Measurements from ENCODE around the gene APIP. TPM values are rescaled to one million over a fixed set of nuclear protein-coding genes. Genes with fewer than 3 reads are reported as not detected.
A peak's percentile ranks its signal among the peaks of the same experiment; 100 is the strongest.

The APIP gene
- total RNA-seq, 4 donors from 2014 or later, result 16.3 to 31.5 (median 23.2) TPM

GRCh38 chr11:34891611-34892010 lies 24.6 kb downstream of the APIP start:
- Histone ChIP-seq H3K36me3 (peaks cover 0 to 20% (median 0%) of the 10 kb centered on the region in 3 donors), H3K27me3 (no peaks in the 10 kb centered on the region), H3K27ac (no peak overlapping the region), H3K4me3 (no peak overlapping the region), H3K4me1 (peaks cover 0 to 26% (median 2%) of the 10 kb centered on the region in 4 donors), H3K9me3 (no peaks in the 10 kb centered on the region)
- 35 to 36% methylated on average over 3 of the region's 3 CpGs for WGBS, 2 donors
- TF ChIP-seq EP300 (IDR thresholded peaks at IDR 0.05) (no peak), CTCF (IDR thresholded peaks at IDR 0.05) (no peak), POLR2A (IDR thresholded peaks at IDR 0.05) (no peak)
- DNase-seq (ENCODE audit: low spot score in 2 of 2), result no peak

DNA sequence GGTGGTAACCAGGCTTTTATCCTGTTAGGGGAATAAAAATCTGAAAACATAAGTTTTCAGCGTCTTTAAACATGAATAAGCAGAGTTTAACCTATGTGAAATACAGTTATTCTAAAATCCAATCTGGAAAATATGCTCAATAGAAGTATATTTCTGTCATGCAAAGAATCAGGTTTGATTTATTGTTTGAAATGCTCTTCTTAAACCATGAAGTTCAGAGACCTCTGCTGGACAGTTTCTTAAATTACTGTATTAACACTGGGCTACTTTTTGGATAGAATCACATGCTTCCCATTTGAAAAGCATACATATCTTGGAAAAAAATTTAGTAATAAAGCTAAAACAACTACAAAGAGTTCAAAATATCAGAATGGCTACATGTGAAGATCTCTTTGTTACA lies 25.4 kb downstream of the APIP start:
- Histone ChIP-seq H3K4me1 (peaks cover 0 to 26% (median 2%) of the 10 kb centered on the region in 4 donors), H3K9me3 (no peaks in the 10 kb centered on the region), H3K4me3 (no peak overlapping the region), H3K27me3 (no peaks in the 10 kb centered on the region), H3K27ac (no peak overlapping the region), H3K36me3 (peaks cover 0 to 22% (median 0%) of the 10 kb centered on the region in 3 donors)
- TF ChIP-seq EP300 (IDR thresholded peaks at IDR 0.05), result no peak
- TF ChIP-seq CTCF (IDR thresholded peaks at IDR 0.05), result peak; percentile 17 to 60 (median 42)
- no peak for TF ChIP-seq POLR2A (IDR thresholded peaks at IDR 0.05)
- DNase-seq (ENCODE audit: low spot score in 2 of 2), result no peak
- 49 to 63% methylated on average over 1 of the region's 1 CpG for WGBS, 2 donors

DNA sequence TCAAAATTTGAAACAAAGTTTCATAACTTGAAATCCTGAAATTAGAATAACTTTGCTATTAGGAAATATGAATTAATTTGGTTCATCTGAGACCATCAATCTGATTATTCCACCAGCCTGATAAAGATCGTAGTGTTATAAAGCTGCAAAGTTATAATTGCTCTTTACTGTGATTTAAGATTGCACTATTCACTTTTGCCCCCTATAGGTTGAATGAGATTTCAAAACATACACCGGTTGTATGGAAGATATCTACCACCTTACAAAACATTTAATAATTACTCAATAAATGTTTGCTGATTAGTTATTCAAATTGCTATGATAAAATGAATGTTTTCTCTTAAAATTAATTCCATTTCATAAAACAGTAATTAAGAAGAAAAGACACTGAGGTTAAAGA lies 26.1 kb downstream of the APIP start:
- H3K9me3 ChIP-seq, result no peaks in the 10 kb centered on the region
- peaks cover 0 to 29% (median 0%) of the 10 kb centered on the region in 3 donors for H3K36me3 ChIP-seq
- no peak for TF ChIP-seq POLR2A (IDR thresholded peaks at IDR 0.05)
- peak in 3 of 5 experiments; percentile 2 to 12 (median 9) for TF ChIP-seq CTCF (IDR thresholded peaks at IDR 0.05)
- TF ChIP-seq EP300 (IDR thresholded peaks at IDR 0.05), result no peak
- H3K4me3 ChIP-seq, result no peak overlapping the region
- no peaks in the 10 kb centered on the region for H3K27me3 ChIP-seq
- WGBS, 2 donors, result 53 to 70% methylated on average over 2 of the region's 2 CpGs
- H3K27ac ChIP-seq, result no peak overlapping the region
- peaks cover 0 to 26% (median 2%) of the 10 kb centered on the region in 4 donors for H3K4me1 ChIP-seq
- DNase-seq (ENCODE audit: low spot score in 2 of 2), result no peak

GRCh38 chr11:34887260-34887659 lies 28.9 kb downstream of the APIP start:
- Histone ChIP-seq H3K27ac (no peak overlapping the region), H3K36me3 (peaks cover 0 to 45% (median 0%) of the 10 kb centered on the region in 3 donors), H3K4me1 (peaks cover 0 to 21% (median 2%) of the 10 kb centered on the region in 4 donors), H3K27me3 (no peaks in the 10 kb centered on the region), H3K9me3 (no peaks in the 10 kb centered on the region), H3K4me3 (no peak overlapping the region)
- no peak for TF ChIP-seq EP300 (IDR thresholded peaks at IDR 0.05)
- TF ChIP-seq POLR2A (IDR thresholded peaks at IDR 0.05), result no peak
- no peak for TF ChIP-seq CTCF (IDR thresholded peaks at IDR 0.05)
- WGBS, 2 donors, result 78 to 97% methylated on average over 1 of the region's 1 CpG
- no peak for DNase-seq (ENCODE audit: low spot score in 2 of 2)

GRCh38 chr11:34886609-34887008 lies 29.6 kb downstream of the APIP start:
- peaks cover 0 to 51% (median 0%) of the 10 kb centered on the region in 3 donors for H3K36me3 ChIP-seq
- DNase-seq (ENCODE audit: low spot score in 2 of 2), result no peak
- H3K9me3 ChIP-seq, result no peaks in the 10 kb centered on the region
- WGBS, 2 donors, result 97 to 99% methylated on average over 2 of the region's 2 CpGs
- no peak overlapping the region for H3K27ac ChIP-seq
- H3K4me3 ChIP-seq, result no peak overlapping the region
- no peaks in the 10 kb centered on the region for H3K27me3 ChIP-seq
- H3K4me1 ChIP-seq, result peaks cover 0 to 16% (median 2%) of the 10 kb centered on the region in 4 donors
- no peak for TF ChIP-seq EP300 (IDR thresholded peaks at IDR 0.05)
- TF ChIP-seq CTCF (IDR thresholded peaks at IDR 0.05), result no peak
- no peak for TF ChIP-seq POLR2A (IDR thresholded peaks at IDR 0.05)

Measured in tibial nerve (tissue), 4 donors.